Stimulated activated CD4-positive, alpha-beta T cell treated with anti-CD3 and anti-CD28 coated beads, Interleukin-12 subunit alpha, Interleukin-12 subunit beta, amount 100 ng/mL, for 4 hours (primary cell): ENCODE results near the gene ZBTB4.
"Not testable (repeated sequence)": the region's sequence is repeated elsewhere in the genome, so short reads cannot be mapped to it uniquely, and the experiment has no call there.

Source experiments
- DNase-seq: peaks from one replicate; pipeline ENCODE4 v3.0.0-alpha.2; 2020

Gene ZBTB4

GRCh38 chr17:7490144-7490543 lies 10.7 kb upstream of the ZBTB4 start:
- DNase-seq = no peak

GRCh38 chr17:7486181-7486580 lies 6.8 kb upstream of the ZBTB4 start:
- no peak for DNase-seq

GRCh38 chr17:7484919-7485377 lies 5.5 kb upstream of the ZBTB4 start:
- DNase-seq = no peak

GRCh38 chr17:7484067-7484918 lies 4.9 kb upstream of the ZBTB4 start, which contains the start of gene POLR2A:
POLR2A (plus strand) TSS chr17:7484366.
- peak; percentile 97 for DNase-seq

GRCh38 chr17:7483255-7484066 lies 4.0 kb upstream of the ZBTB4 start:
- peak; percentile 86 for DNase-seq

GRCh38 chr17:7482742-7483088 lies 3.3 kb upstream of the ZBTB4 start:
- not testable (repeated sequence) for DNase-seq

GRCh38 chr17:7481842-7482741 lies 2.7 kb upstream of the ZBTB4 start:
- DNase-seq = not testable (repeated sequence)

GRCh38 chr17:7481275-7481674 lies 1.8 kb upstream of the ZBTB4 start, which contains the start of gene SLC35G6:
SLC35G6 (plus strand) TSS chr17:7481446; CDS start chr17:7481517, 71 bp downstream.
- DNase-seq = not testable (repeated sequence)

- DNase-seq = no peak
Observed at GRCh38 chr17:7480089-7480384, 606 bp upstream of the ZBTB4 start.

GRCh38 chr17:7478276-7479212 lies 887 bp downstream of the ZBTB4 start:
- DNase-seq = peak; percentile 45

GRCh38 chr17:7477392-7478275 lies 1.8 kb downstream of the ZBTB4 start:
- DNase-seq = no peak

- no peak for DNase-seq
Observed at GRCh38 chr17:7476951-7477350, 2.5 kb downstream of the ZBTB4 start.

GRCh38 chr17:7476494-7476893 lies 2.9 kb downstream of the ZBTB4 start:
- no peak for DNase-seq

- no peak for DNase-seq
Observed at GRCh38 chr17:7475764-7476422, 3.5 kb downstream of the ZBTB4 start.

- not testable (repeated sequence) for DNase-seq
Observed at GRCh38 chr17:7474767-7475166, 4.7 kb downstream of the ZBTB4 start.

GRCh38 chr17:7471729-7472128 lies 7.7 kb downstream of the ZBTB4 start:
- no peak for DNase-seq

- not testable (repeated sequence) for DNase-seq
Observed at GRCh38 chr17:7470457-7470973, 8.9 kb downstream of the ZBTB4 start.

- not testable (repeated sequence) for DNase-seq
Observed at GRCh38 chr17:7469843-7470242, 9.6 kb downstream of the ZBTB4 start.

- no peak for DNase-seq
Observed at GRCh38 chr17:7468804-7469389, 10.5 kb downstream of the ZBTB4 start.
